ENCODE data around the gene PRIMPOL. TPM values are rescaled to one million over a fixed set of nuclear protein-coding genes. Genes with fewer than 3 reads are reported as not detected.

PRIMPOL gene
- total RNA-seq, 1 experiment from 2014 or later, result 9.4 TPM

GRCh38 chr4:184744236-184744635 is 94.7 kb downstream of the PRIMPOL start:
- Histone ChIP-seq H3K36me3 (ENCODE audit: low read depth, low read length) (no peaks in the 10 kb centered on the region), H3K79me2 (ENCODE audit: low read length) (no peaks in the 10 kb centered on the region), H3K9ac (ENCODE audit: low read length) (no peak overlapping the region), H3K4me3 (ENCODE audit: low read length) (no peak overlapping the region), H3K9me3 (ENCODE audit: low read length) (no peaks in the 10 kb centered on the region), H3K27ac (ENCODE audit: low read length) (no peak overlapping the region), H3K27me3 (ENCODE audit: low read length) (no peaks in the 10 kb centered on the region), H2AFZ (ENCODE audit: low read length) (no peak overlapping the region), H3K4me1 (ENCODE audit: insufficient read depth, low read length) (peaks cover 20% of the 10 kb centered on the region), H3K9me2 (replicated peaks; ENCODE audit: low read length) (no peaks in the 10 kb centered on the region), H3F3A (ENCODE audit: low read length, unreplicated experiment) (no peaks in the 10 kb centered on the region), H3K4me2 (ENCODE audit: low read length) (no peak overlapping the region), H4K20me1 (ENCODE audit: low read length) (no peaks in the 10 kb centered on the region)
- intact Hi-C loops (cut with micrococcal nuclease), result no loop called here
- POLR2A ChIA-PET (ENCODE audit: unreplicated experiment), result no interaction called here
- CTCF ChIA-PET, result no interaction called here
- BruUV-seq (replicated peaks), result no TSS peak
- no peak for TF ChIP-seq EZH2phosphoT487 (IDR thresholded peaks at IDR 0.05; ENCODE audit: borderline replicate concordance, low read length)
- no peak for TF ChIP-seq EZH2 (IDR thresholded peaks at IDR 0.05; ENCODE audit: low read length, unreplicated experiment)
- TF ChIP-seq CTCF (conservative IDR thresholded peaks at IDR 0.05; ENCODE audit: low read depth, low read length), result no peak
- ATAC-seq, result no peak
- DNase-seq, result no peak

Other genes with a start within 250 kb of the PRIMPOL start
- gene IRF2, start 175.2 kb upstream of the PRIMPOL start, total RNA-seq (2014; rRNA removed), result 7.7 TPM in 2 replicates
- 11.1 and 13.2 TPM in 2 replicates for gene CASP3, start 291 bp upstream of the PRIMPOL start, total RNA-seq (2014; rRNA removed)
- 27.6 and 38.2 TPM in 2 replicates for gene CENPU, start 84.4 kb downstream of the PRIMPOL start, total RNA-seq (2014; rRNA removed)
- gene ACSL1, start 176.2 kb downstream of the PRIMPOL start, total RNA-seq (2014; rRNA removed), result 20.0 and 22.9 TPM in 2 replicates